ENCODE results near the gene IER5L.

The IER5L gene

DNA sequence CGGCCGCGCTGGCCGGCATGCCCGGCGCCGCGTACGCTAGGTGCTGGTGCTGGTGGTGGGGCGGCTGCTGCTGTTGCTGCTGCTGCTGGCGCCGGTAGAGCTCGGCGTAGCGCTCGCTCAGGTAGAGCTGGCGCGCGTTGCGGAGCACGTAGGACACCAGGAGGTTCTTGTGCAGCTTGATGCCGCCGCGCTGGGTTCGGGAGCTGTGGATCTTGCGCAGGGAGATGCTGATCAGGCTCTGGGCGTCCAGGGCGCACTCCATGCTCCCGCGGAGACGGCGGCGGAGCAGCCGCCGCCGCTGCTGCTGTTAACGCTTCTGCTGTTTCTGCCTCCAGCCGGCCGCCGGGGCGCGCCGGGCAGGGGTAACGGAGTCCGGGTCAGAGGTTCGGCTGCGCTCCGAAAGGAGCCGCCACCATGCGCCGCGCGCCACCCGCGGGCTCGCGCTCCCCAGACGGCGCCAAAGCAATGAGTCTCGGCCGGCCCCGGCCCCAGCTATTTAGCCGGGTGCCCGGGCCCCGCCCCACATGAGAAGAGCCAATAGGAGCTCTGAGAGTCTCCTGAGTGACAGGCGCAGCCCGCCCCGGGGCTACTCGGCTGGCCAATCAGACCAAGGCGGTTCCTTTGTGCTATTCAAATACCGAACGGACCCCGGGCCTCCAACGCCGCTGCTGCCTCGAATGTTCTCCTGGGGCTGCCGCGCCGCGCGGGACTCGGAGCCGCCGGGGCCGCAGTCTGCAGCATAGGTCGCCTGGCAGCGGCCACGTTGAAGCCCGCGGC lies at the start of gene IER5L:
Gene IER5L, minus strand, starts transcription at position 471 of the 777 bp plus-strand sequence. Its CDS starts 209 bp downstream, at position 262.
- no peak for TF ChIP-seq EZH2 (IDR thresholded peaks at IDR 0.05; ENCODE audit: borderline replicate concordance, low read length)
- TF ChIP-seq, protein P1, sequence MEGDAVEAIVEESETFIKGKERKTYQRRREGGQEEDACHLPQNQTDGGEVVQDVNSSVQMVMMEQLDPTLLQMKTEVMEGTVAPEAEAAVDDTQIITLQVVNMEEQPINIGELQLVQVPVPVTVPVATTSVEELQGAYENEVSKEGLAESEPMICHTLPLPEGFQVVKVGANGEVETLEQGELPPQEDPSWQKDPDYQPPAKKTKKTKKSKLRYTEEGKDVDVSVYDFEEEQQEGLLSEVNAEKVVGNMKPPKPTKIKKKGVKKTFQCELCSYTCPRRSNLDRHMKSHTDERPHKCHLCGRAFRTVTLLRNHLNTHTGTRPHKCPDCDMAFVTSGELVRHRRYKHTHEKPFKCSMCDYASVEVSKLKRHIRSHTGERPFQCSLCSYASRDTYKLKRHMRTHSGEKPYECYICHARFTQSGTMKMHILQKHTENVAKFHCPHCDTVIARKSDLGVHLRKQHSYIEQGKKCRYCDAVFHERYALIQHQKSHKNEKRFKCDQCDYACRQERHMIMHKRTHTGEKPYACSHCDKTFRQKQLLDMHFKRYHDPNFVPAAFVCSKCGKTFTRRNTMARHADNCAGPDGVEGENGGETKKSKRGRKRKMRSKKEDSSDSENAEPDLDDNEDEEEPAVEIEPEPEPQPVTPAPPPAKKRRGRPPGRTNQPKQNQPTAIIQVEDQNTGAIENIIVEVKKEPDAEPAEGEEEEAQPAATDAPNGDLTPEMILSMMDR (IDR thresholded peaks at IDR 0.05; ENCODE audit: low read length): no peak
- Histone ChIP-seq H4K20me1 (ENCODE audit: insufficient read depth, low read length) (no peaks in the 10 kb centered on the region), H3K9ac (ENCODE audit: low read length) (peak within 1 kb of the TSS; percentile 50; the same call in 1 of the 2 replicates), H3K9me2 (ENCODE audit: low read depth, low read length) (no peaks in the 10 kb centered on the region), H3K27me3 (ENCODE audit: insufficient read depth, low read length) (peaks cover 13% of the 10 kb centered on the region; the same call in 1 of the 2 replicates), H3K4me3 (ENCODE audit: low read depth, low read length, poor library complexity, severe bottlenecking) (peak within 1 kb of the TSS; percentile 61), H3F3A (ENCODE audit: insufficient read depth, low read length) (no peaks in the 10 kb centered on the region), H3K36me3 (ENCODE audit: insufficient read depth, low read length) (no peaks in the 10 kb centered on the region), H3K9me3 (ENCODE audit: low read length) (no peaks in the 10 kb centered on the region), H3K27ac (ENCODE audit: low read depth, low read length, poor library complexity, severe bottlenecking) (no peak within 1 kb of the TSS), H3K79me2 (ENCODE audit: insufficient read depth, low read length) (no peaks in the 10 kb centered on the region), H2AFZ (ENCODE audit: low read length) (no peak within 1 kb of the TSS), H3K4me2 (ENCODE audit: low read length) (peak within 1 kb of the TSS; percentile 90), H3K4me1 (ENCODE audit: insufficient read depth, low read length, severe bottlenecking) (peaks cover 44% of the 10 kb centered on the region)

DNA sequence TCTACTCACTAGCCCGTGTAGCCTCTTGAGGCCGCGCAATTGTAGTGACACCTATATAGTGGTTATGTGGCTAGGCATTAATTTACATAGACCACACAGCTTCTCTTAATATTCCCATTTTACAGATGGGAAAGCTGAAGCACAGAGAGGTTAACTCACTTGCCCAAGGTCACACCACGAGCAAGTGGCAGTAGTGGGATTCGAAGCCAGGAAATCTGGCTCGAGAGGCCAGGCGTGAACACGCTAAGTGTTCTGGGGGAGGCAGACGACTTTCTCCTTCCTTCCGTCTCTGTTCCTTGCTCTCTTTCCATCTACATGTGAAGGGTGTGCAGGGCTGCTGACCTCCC lies 49.8 kb upstream of the IER5L start:
- Histone ChIP-seq H3K27ac (ENCODE audit: low read depth, low read length, poor library complexity, severe bottlenecking) (no peak overlapping the region), H3F3A (ENCODE audit: insufficient read depth, low read length) (no peaks in the 10 kb centered on the region), H3K4me2 (ENCODE audit: low read length) (no peak overlapping the region), H3K9ac (ENCODE audit: low read length) (no peak overlapping the region), H3K36me3 (ENCODE audit: insufficient read depth, low read length) (no peaks in the 10 kb centered on the region), H3K9me2 (ENCODE audit: low read depth, low read length) (no peaks in the 10 kb centered on the region), H3K4me3 (ENCODE audit: low read depth, low read length, poor library complexity, severe bottlenecking) (no peak overlapping the region), H3K79me2 (ENCODE audit: insufficient read depth, low read length) (no peaks in the 10 kb centered on the region), H3K4me1 (ENCODE audit: insufficient read depth, low read length, severe bottlenecking) (no peaks in the 10 kb centered on the region), H2AFZ (ENCODE audit: low read length) (no peak overlapping the region), H3K27me3 (ENCODE audit: insufficient read depth, low read length) (peaks cover 15% of the 10 kb centered on the region), H3K9me3 (ENCODE audit: low read length) (no peaks in the 10 kb centered on the region), H4K20me1 (ENCODE audit: insufficient read depth, low read length) (no peaks in the 10 kb centered on the region)
- TF ChIP-seq, protein P1 (IDR thresholded peaks at IDR 0.05; ENCODE audit: low read length): no peak
- TF ChIP-seq EZH2 (IDR thresholded peaks at IDR 0.05; ENCODE audit: borderline replicate concordance, low read length): no peak

DNA sequence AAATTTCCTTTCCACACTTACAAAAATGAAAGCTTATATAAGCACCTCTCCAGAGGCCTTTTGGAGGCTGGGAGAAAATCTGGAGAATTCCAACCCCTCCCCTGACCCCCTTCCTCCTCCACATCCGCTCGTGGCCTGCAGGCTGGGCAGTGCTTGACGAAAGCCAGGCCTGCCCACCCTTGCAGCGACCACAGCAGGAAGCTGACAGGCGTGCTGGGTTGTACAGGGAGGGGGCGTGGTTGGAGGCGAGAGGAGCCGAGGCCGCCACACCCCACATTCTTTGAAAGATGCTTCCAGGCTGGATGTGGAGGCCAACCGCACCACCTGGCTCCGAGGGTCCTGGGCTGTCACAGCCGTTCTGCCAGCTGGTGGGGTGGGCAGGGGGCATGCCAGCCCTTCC lies 47.8 kb upstream of the IER5L start:
- H3K4me2 ChIP-seq (ENCODE audit: low read length): no peak overlapping the region
- H3K27ac ChIP-seq (ENCODE audit: low read depth, low read length, poor library complexity, severe bottlenecking): no peak overlapping the region
- H3F3A ChIP-seq (ENCODE audit: insufficient read depth, low read length): no peaks in the 10 kb centered on the region
- no peaks in the 10 kb centered on the region for H3K79me2 ChIP-seq (ENCODE audit: insufficient read depth, low read length)
- no peaks in the 10 kb centered on the region for H3K9me3 ChIP-seq (ENCODE audit: low read length)
- H3K27me3 ChIP-seq (ENCODE audit: insufficient read depth, low read length): peaks cover 9% of the 10 kb centered on the region; the same call in 1 of the 2 replicates
- TF ChIP-seq EZH2 (IDR thresholded peaks at IDR 0.05; ENCODE audit: borderline replicate concordance, low read length): no peak
- TF ChIP-seq, protein P1 (IDR thresholded peaks at IDR 0.05; ENCODE audit: low read length): no peak
- H2AFZ ChIP-seq (ENCODE audit: low read length): no peak overlapping the region
- H3K9ac ChIP-seq (ENCODE audit: low read length): no peak overlapping the region
- no peaks in the 10 kb centered on the region for H3K4me1 ChIP-seq (ENCODE audit: insufficient read depth, low read length, severe bottlenecking)
- no peaks in the 10 kb centered on the region for H4K20me1 ChIP-seq (ENCODE audit: insufficient read depth, low read length)
- H3K36me3 ChIP-seq (ENCODE audit: insufficient read depth, low read length): no peaks in the 10 kb centered on the region
- H3K9me2 ChIP-seq (ENCODE audit: low read depth, low read length): no peaks in the 10 kb centered on the region
- no peak overlapping the region for H3K4me3 ChIP-seq (ENCODE audit: low read depth, low read length, poor library complexity, severe bottlenecking)
